Thyroid gland (tissue), 4 donors: Measurements from ENCODE around the gene CCSER1.

ENCODE experiments used
- POLR2A ChIP-seq, 2 donors: fragments of 450-650 bp; IDR thresholded peaks; one replicate each; pipeline ENCODE4 v1.6.1; 2017; ENCODE audit warnings: antibody characterized with exemption in 2 of 2, mild to moderate bottlenecking in 2 of 2, moderate library complexity in 1 of 2
- TF ChIP-seq, protein P1 (sequence below), 6 experiments: fragments of 200-600 bp in 3 of 6; fragments of 450-650 bp in 3 of 6; sonication (generic) in 3 of 6; IDR thresholded peaks; one replicate each; pipeline ENCODE4 v1.5.1; 2016 to 2019; ENCODE audit warnings: antibody characterized with exemption in 6 of 6, mild to moderate bottlenecking in 2 of 6, inconsistent platforms in 1 of 6, moderate library complexity in 1 of 6

DNA sequence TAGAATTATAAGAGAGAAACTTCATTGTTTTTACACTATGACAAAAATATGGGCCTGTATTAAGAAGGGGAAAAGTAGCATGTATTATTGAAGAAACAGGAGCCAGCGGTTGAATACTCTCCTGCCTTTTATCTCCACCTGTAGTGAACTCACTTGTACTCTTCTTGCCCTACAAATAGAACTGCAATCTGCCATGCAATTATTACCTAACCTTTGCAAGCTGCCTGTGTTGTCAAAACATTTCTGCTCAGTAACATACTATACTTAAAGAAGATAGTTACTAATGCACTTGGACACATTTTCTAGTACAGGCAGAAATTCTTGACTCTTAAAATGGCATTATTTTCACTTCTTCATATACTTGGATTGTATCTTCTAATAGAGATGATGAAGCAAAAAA is 1358.2 kb downstream of the CCSER1 start:
- TF ChIP-seq, protein P1, sequence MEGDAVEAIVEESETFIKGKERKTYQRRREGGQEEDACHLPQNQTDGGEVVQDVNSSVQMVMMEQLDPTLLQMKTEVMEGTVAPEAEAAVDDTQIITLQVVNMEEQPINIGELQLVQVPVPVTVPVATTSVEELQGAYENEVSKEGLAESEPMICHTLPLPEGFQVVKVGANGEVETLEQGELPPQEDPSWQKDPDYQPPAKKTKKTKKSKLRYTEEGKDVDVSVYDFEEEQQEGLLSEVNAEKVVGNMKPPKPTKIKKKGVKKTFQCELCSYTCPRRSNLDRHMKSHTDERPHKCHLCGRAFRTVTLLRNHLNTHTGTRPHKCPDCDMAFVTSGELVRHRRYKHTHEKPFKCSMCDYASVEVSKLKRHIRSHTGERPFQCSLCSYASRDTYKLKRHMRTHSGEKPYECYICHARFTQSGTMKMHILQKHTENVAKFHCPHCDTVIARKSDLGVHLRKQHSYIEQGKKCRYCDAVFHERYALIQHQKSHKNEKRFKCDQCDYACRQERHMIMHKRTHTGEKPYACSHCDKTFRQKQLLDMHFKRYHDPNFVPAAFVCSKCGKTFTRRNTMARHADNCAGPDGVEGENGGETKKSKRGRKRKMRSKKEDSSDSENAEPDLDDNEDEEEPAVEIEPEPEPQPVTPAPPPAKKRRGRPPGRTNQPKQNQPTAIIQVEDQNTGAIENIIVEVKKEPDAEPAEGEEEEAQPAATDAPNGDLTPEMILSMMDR (IDR thresholded peaks at IDR 0.05) = no peak
- TF ChIP-seq POLR2A (IDR thresholded peaks at IDR 0.05) = no peak
